Measurements from ENCODE around the gene HHAT.

Gene HHAT

GRCh38 chr1:210445485-210445884, 116.8 kb downstream of the HHAT start:
- FAIRE-seq: no peak

- FAIRE-seq: no peak
Measured at GRCh38 chr1:210445931-210446330, 117.2 kb downstream of the HHAT start.

GRCh38 chr1:210446479-210446878, 117.8 kb downstream of the HHAT start:
- no peak for FAIRE-seq

- FAIRE-seq: no peak
Measured at GRCh38 chr1:210447456-210448057, 118.9 kb downstream of the HHAT start.

GRCh38 chr1:210448297-210448892, 119.7 kb downstream of the HHAT start:
- FAIRE-seq: no peak

GRCh38 chr1:210455840-210456603, 127.3 kb downstream of the HHAT start:
- no peak for FAIRE-seq

- FAIRE-seq: no peak
Measured at GRCh38 chr1:210456731-210457255, 128.1 kb downstream of the HHAT start.

- no peak for FAIRE-seq
Measured at GRCh38 chr1:210457568-210457967, 128.9 kb downstream of the HHAT start.

- FAIRE-seq: no peak
Measured at GRCh38 chr1:210464519-210465039, 135.9 kb downstream of the HHAT start.

GRCh38 chr1:210465150-210465549, 136.4 kb downstream of the HHAT start:
- no peak for FAIRE-seq

GRCh38 chr1:210467440-210468043, 138.8 kb downstream of the HHAT start:
- no peak for FAIRE-seq

GRCh38 chr1:210469441-210469840, 140.7 kb downstream of the HHAT start:
- no peak for FAIRE-seq

GRCh38 chr1:210475321-210475720, 146.6 kb downstream of the HHAT start:
- no peak for FAIRE-seq

- no peak for FAIRE-seq
Measured at GRCh38 chr1:210475806-210476205, 147.1 kb downstream of the HHAT start.

GRCh38 chr1:210476730-210477129, 148.0 kb downstream of the HHAT start:
- no peak for FAIRE-seq

- no peak for FAIRE-seq
Measured at GRCh38 chr1:210477328-210477924, 148.7 kb downstream of the HHAT start.

GRCh38 chr1:210478820-210479219, 150.1 kb downstream of the HHAT start:
- no peak for FAIRE-seq

GRCh38 chr1:210482491-210482890, 153.8 kb downstream of the HHAT start:
- FAIRE-seq: no peak

GRCh38 chr1:210482945-210483617, 154.4 kb downstream of the HHAT start:
- FAIRE-seq: no peak

GRCh38 chr1:210483821-210484220, 155.1 kb downstream of the HHAT start:
- no peak for FAIRE-seq

GRCh38 chr1:210487021-210487420, 158.3 kb downstream of the HHAT start:
- FAIRE-seq: no peak

GRCh38 chr1:210489491-210489890, 160.8 kb downstream of the HHAT start:
- no peak for FAIRE-seq
